ENCODE measurements around the gene DISC1. TPM values are rescaled to one million over a fixed set of nuclear protein-coding genes. Genes with fewer than 3 reads are reported as not detected.

Gene DISC1
- total and polyA plus RNA-seq, 2 experiments from 2014 or later = 2.1 to 6.5 TPM

GRCh38 chr1:231871471-231871870, 244.9 kb downstream of the DISC1 start:
- Histone ChIP-seq H3K9me2 (ENCODE audit: insufficient read depth) (peaks cover 7% of the 10 kb centered on the region; the same call in 1 of the 2 replicates), H3F3A (replicated peaks; ENCODE audit: low read depth) (no peaks in the 10 kb centered on the region), H3K27ac (ENCODE audit: low read depth) (no peak overlapping the region), H3K27me3 (ENCODE audit: insufficient read depth) (no peaks in the 10 kb centered on the region), H3K79me2 (replicated peaks; ENCODE audit: insufficient read depth) (no peaks in the 10 kb centered on the region), H3K4me2 (no peak overlapping the region), H3K4me3 (no peak overlapping the region), H4K20me1 (replicated peaks; ENCODE audit: insufficient read depth) (no peaks in the 10 kb centered on the region), H2AFZ (no peak overlapping the region), H3K36me3 (ENCODE audit: insufficient read depth) (no peaks in the 10 kb centered on the region), H3K4me1 (ENCODE audit: insufficient read depth) (peaks cover 5% of the 10 kb centered on the region; the same call in 1 of the 2 replicates)
- DNase-seq (ENCODE audit: low spot score) = no peak
- Mint-ChIP-seq H3K4me3 (no peak overlapping the region), H3K4me1 (peaks cover 16% of the 10 kb centered on the region), H3K27me3 (ENCODE audit: insufficient read depth, low read depth, poor library complexity) (peaks cover 8% of the 10 kb centered on the region), H3K36me3 (ENCODE audit: low read depth) (no peaks in the 10 kb centered on the region), H3K9me3 (no peaks in the 10 kb centered on the region; the same call in 2 of the 3 replicates), H3K27ac (no peak overlapping the region)
- ATAC-seq = no peak
- no peak for TF ChIP-seq EZH2phosphoT487 (IDR thresholded peaks at IDR 0.05; ENCODE audit: unreplicated experiment)
- no peak for TF ChIP-seq CREB1 (CRISPR knock-in tag; IDR thresholded peaks at IDR 0.05; ENCODE audit: low read depth)
- TF ChIP-seq ZNF462 (CRISPR knock-in tag; IDR thresholded peaks at IDR 0.05) = no peak
- no peak for TF ChIP-seq ZNF114 (CRISPR knock-in tag; IDR thresholded peaks at IDR 0.05)
- TF ChIP-seq, protein P1, sequence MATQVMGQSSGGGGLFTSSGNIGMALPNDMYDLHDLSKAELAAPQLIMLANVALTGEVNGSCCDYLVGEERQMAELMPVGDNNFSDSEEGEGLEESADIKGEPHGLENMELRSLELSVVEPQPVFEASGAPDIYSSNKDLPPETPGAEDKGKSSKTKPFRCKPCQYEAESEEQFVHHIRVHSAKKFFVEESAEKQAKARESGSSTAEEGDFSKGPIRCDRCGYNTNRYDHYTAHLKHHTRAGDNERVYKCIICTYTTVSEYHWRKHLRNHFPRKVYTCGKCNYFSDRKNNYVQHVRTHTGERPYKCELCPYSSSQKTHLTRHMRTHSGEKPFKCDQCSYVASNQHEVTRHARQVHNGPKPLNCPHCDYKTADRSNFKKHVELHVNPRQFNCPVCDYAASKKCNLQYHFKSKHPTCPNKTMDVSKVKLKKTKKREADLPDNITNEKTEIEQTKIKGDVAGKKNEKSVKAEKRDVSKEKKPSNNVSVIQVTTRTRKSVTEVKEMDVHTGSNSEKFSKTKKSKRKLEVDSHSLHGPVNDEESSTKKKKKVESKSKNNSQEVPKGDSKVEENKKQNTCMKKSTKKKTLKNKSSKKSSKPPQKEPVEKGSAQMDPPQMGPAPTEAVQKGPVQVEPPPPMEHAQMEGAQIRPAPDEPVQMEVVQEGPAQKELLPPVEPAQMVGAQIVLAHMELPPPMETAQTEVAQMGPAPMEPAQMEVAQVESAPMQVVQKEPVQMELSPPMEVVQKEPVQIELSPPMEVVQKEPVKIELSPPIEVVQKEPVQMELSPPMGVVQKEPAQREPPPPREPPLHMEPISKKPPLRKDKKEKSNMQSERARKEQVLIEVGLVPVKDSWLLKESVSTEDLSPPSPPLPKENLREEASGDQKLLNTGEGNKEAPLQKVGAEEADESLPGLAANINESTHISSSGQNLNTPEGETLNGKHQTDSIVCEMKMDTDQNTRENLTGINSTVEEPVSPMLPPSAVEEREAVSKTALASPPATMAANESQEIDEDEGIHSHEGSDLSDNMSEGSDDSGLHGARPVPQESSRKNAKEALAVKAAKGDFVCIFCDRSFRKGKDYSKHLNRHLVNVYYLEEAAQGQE (IDR thresholded peaks at IDR 0.05; ENCODE audit: unreplicated experiment) = no peak
- TF ChIP-seq, protein P2, sequence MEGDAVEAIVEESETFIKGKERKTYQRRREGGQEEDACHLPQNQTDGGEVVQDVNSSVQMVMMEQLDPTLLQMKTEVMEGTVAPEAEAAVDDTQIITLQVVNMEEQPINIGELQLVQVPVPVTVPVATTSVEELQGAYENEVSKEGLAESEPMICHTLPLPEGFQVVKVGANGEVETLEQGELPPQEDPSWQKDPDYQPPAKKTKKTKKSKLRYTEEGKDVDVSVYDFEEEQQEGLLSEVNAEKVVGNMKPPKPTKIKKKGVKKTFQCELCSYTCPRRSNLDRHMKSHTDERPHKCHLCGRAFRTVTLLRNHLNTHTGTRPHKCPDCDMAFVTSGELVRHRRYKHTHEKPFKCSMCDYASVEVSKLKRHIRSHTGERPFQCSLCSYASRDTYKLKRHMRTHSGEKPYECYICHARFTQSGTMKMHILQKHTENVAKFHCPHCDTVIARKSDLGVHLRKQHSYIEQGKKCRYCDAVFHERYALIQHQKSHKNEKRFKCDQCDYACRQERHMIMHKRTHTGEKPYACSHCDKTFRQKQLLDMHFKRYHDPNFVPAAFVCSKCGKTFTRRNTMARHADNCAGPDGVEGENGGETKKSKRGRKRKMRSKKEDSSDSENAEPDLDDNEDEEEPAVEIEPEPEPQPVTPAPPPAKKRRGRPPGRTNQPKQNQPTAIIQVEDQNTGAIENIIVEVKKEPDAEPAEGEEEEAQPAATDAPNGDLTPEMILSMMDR (conservative IDR thresholded peaks at IDR 0.05; ENCODE audit: low read depth in 2 of 2) = no peak
- TF ChIP-seq POLR2AphosphoS5 (IDR thresholded peaks at IDR 0.05; ENCODE audit: low read depth) = no peak
- TF ChIP-seq NANOG (IDR thresholded peaks at IDR 0.05; ENCODE audit: borderline replicate concordance) = no peak
- no peak for TF ChIP-seq JUNB (IDR thresholded peaks at IDR 0.05; ENCODE audit: unreplicated experiment)
- TF ChIP-seq, protein P3, sequence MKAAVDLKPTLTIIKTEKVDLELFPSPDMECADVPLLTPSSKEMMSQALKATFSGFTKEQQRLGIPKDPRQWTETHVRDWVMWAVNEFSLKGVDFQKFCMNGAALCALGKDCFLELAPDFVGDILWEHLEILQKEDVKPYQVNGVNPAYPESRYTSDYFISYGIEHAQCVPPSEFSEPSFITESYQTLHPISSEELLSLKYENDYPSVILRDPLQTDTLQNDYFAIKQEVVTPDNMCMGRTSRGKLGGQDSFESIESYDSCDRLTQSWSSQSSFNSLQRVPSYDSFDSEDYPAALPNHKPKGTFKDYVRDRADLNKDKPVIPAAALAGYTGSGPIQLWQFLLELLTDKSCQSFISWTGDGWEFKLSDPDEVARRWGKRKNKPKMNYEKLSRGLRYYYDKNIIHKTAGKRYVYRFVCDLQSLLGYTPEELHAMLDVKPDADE (IDR thresholded peaks at IDR 0.05) = no peak
- TF ChIP-seq STAT1 (IDR thresholded peaks at IDR 0.05; ENCODE audit: unreplicated experiment) = no peak
- TF ChIP-seq ZNF331 (CRISPR knock-in tag; IDR thresholded peaks at IDR 0.05; ENCODE audit: low read depth) = no peak
- no peak for TF ChIP-seq EZH2 (IDR thresholded peaks at IDR 0.05; ENCODE audit: low read depth, unreplicated experiment)
